HG03521 (cell line): ENCODE results near the gene PLK3.
"Not testable (repeated sequence)": the region's sequence is repeated elsewhere in the genome, so short reads cannot be mapped to it uniquely, and the experiment has no call there.

ENCODE experiments used
- ATAC-seq: cut with Tn5 transposase; IDR thresholded peaks from one replicate; pipeline ENCODE4 v1.9.1; 2021; ENCODE audit warnings: mild to moderate bottlenecking, moderate library complexity; ENCODE audit not compliant: unreplicated experiment

The PLK3 gene

DNA sequence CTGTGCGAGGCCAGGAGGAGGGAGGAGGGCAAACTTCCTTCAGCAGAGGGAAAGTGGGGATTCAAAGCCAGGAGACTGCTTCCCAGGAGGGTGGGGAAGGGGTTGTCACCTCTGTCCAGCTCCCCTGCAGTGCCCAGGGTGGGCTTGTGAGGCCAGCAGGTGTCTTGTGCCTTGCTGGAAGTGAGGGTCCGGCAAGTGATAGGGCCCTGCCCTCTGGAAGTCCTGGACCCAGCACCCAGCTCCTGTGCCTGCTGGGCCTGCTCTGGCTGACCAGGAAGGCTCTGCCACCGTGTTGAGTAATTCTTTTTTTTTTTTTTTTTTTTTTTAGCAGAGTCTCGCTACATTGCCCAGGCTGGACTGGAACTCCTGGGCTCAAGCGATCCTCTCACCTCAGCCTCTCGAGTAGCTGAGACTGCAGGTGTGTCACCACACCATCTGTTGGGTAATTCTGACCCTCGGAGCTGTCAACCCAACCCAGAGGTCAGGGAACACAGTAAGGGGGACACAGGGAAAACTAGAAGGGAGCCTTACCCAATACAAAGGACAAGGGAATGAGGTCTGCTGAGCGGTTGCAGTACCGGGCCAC lies 13.2 kb upstream of the PLK3 start:
- ATAC-seq = no peak

DNA sequence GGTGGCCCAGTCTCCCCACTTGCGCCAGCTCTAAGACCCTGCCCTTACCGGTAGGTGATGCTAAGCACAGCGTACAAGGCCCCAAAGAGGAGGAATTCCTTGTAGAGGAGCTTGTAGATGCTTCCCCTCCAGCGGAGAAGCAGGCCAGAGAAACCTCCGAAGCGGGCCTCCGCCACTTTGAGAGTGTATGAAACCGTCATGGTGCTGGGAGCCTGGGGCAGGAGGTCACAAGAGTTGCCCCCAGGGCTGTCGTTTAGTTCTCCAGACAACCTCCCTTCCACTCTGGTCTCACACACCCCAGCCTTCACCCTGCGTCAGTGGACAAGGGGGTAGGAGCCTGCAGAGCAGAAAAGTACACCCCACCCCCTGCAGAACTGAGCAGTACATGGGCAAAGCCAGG lies 12.7 kb upstream of the PLK3 start:
- no peak for ATAC-seq

DNA sequence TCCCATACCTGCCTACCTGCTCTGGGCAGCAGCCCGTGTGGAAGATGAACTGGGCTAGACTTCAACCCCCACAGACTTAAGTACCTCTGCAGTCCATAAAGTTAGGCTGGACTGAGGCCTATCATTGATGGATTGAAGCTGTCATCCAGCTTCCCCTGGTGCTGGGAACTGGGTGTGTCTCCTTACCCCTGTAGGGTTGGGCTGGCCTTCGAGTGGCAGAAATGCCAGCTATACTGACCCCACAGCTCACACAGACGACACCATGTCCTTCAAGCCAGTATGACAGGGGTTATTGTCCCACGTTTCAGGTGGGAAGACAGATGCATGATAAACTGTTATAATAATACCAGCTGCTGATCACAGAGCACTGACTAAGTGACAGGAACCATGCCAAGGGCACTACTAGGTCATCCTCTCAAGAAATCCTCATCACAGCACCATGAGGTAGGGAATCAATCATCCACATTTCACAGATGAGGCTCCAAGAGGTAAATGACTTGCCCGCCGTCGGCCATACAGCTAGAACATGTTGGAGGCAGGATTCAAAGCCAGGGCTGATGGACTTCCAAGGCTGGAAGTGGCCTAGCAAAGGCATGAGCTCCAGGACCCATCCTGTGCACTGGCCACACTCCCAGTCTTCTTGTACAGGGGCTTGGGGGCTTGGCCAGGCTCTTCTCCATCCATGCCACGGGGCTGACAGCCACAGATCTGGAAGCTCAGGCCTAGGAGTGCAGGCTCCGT lies 11.9 kb upstream of the PLK3 start, which contains the start of gene BEST4:
TSS of gene BEST4 (minus strand) at position 51 of the 741 bp plus-strand sequence. CDS start 465 bp downstream, outside the sequence.
- no peak for ATAC-seq

DNA sequence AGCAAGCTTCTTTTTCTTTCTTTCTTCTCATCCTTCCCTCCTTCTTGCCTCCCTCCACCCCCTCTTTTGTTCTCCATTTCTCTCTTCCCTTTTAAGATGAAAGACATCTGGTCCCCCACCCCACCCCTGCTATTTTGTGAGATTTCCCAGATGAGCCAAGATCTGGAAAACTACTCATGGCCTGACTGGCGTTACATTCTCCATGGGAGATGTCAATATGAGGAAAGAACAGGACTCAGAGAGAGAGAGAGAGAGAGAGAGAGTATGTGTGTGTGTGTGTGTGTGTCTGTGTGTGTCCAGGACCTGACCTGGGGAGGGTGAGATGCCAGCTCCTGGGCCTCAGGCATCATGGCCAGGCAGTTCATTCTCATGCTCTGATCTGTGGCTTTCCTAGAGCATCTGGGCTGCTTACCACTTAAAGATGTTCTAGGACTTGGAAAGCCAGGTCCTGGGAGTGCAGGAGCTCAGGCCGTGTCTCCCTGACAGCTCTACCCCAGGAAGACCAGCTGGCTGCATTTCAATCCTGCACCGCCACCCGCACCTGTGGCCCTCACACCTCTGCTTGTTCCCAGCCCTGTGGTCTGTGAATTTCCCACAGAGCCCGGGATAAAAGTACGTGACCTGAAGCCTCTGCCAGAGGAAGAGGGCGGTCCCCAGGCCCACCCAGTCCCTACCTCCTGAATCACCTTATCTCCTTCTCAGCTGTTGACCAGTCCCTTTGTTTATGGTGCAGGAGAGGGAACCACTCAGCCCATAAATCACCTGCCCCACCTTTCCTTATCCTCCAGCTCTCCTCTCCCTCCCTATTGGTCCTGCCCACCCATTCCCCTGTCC lies 9.0 kb upstream of the PLK3 start:
- ATAC-seq = no peak

DNA sequence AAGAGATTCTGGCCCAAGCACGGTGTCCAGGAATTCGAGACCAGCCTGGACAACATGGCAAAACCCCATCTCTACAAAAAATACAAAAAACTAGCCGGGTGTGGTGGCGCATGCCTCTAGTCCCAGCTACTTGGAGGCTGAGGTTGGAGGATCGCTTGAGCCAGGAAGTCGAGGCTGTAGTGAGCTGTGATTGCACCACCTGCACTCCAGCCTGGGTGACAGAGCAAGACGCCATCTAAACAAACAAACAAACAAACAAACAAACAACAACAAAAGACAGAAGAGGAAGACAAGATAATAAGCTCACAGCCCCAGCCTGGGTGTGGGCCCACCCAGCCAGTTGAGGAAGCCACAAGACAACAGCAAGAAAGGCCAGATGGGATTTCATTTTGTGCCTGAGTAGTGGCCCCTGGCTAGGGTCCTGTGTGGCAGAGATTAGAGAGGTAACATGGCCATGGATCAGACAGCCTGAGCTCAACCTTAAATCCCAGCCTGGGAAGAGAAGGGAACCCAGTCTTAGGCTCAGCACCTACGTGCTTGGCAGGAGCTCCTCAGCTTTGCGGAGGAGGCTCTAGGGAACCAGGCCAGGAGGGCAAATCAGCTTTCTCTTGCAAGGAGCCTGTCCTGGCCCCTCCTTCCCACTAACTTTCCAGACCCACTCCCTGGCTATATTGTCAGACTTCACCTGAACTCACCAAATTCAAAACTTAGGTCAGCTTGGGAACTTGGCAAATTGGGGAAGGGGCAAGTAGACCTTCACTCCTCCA lies 7.3 kb upstream of the PLK3 start:
- no peak for ATAC-seq

DNA sequence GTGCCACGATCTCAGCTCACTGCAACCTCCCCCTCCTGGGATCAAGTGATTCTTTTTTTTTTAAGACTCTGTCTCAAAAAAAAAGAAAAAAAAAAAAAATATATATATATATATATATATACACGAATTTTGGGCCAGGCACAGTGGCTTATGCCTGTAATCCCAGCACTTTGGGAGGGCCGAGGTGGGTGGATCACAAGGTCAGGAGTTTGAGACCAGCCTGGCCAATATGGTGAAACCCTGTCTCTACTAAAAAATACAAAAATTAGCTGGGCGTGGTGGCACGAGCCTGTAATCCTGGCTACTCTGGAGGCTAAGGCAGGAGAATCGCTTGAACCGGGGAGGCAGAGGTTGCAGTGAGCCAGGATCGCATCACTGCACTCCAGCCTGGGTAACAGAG lies 2.3 kb upstream of the PLK3 start:
- not testable (repeated sequence) for ATAC-seq

DNA sequence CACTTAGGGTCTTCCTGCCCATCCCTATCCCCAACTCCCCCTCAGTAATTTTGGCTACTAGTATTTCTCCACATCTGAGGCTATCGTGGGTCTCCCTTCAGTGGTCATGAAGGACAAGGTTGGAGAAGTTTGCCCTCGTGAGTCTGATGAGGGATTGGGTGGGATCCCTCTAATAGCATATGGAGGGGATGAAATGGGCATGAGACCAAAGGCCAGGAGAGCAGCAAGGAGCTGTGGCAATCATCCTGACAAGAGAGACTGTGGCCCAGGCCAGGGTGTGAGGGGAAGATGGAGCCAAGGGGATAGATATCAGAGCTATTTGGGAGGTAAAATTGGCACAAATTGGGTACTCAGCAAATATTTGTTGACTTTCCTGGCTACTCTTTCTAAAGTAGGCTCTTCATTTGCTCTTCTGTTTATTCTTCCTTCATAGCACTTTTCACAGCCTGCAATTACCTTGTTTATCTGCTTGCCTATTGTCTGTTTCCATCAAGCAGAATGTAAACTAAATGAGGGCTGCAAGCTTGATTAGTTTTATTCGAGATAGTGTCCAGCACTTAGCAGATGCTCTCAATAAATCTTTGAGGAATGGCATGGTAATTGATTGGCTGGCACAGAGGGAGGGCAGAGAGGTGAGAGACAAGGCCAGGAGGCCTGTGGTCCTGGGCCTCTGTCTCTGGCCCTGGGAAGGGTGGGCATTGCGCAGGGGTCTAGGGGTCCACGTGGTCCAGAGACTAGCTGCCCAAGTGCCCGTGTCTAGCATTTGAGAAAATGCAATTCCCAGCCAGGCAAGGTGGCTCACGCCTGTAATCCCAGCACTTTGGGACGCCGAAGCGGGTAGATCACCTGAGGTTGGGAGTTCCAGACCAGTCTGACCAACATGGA lies 1.5 kb upstream of the PLK3 start:
- ATAC-seq = no peak

DNA sequence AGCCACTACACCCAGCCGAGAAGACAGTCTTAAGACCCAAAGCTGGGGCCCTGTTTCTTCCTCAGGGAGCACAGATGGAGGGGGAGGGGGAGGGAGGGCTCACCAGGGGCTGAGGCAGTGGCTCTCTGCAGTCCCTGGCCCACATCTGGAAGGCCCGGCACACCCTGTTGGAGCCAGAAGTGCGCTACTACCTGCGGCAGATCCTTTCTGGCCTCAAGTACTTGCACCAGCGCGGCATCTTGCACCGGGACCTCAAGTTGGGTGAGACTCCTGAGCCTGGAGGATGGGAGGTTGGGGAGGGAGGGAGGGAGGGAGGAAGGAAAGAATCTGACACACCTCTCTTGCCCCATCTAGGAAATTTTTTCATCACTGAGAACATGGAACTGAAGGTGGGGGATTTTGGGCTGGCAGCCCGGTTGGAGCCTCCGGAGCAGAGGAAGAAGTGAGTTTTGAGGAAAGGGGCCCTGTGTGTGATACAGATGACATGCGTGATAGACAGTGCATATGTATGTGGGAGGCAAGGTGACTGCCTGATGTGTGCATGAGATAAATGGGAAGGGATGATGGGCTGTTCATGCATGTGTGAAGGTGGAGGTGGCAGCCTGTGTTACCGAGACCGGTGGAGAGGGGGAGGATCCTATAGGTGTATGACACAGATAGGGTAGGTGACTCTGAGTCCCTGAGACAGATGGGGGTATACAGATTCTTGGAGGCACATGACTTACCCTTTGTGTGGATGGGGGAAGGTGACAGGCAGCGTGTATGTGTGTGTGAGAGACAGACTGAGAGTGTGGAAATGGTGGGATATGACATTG lies 1.5 kb downstream of the PLK3 start:
- ATAC-seq = no peak

DNA sequence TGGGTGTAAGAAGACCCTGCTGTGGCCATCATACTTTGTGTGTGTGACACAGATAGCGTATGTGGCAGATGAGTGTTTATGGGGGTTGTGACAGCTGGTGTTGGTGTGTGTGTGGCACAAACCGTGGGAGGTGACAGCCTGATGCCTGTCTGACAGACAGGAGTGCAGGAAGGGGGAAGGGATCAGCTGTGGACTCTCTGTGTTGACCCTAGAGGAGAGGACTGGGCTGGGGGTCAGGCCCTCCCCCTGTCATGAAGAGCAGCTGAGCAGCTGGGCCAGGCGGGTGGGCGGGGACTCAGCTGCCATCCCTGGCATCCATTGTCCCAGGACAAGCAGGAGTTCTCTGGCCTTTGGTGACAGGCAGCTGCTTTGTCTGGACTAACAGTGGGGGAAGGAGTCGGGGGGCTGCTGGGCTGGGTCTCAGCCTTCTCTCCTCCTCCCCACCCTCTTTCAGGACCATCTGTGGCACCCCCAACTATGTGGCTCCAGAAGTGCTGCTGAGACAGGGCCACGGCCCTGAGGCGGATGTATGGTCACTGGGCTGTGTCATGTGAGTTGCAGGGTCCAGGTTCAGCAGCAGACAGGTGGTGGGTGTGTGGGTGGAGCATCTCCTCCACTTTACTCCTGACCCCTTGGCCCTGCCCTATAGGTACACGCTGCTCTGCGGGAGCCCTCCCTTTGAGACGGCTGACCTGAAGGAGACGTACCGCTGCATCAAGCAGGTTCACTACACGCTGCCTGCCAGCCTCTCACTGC lies 2.3 kb downstream of the PLK3 start:
- ATAC-seq = no peak

DNA sequence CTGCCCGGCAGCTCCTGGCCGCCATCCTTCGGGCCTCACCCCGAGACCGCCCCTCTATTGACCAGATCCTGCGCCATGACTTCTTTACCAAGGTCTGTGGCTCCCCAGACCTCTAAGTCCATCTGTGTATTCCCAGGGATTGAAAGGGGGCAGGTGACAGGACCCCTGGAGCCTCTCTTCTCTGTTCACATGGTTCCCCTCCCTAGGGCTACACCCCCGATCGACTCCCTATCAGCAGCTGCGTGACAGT lies 2.8 kb downstream of the PLK3 start:
- ATAC-seq = no peak

DNA sequence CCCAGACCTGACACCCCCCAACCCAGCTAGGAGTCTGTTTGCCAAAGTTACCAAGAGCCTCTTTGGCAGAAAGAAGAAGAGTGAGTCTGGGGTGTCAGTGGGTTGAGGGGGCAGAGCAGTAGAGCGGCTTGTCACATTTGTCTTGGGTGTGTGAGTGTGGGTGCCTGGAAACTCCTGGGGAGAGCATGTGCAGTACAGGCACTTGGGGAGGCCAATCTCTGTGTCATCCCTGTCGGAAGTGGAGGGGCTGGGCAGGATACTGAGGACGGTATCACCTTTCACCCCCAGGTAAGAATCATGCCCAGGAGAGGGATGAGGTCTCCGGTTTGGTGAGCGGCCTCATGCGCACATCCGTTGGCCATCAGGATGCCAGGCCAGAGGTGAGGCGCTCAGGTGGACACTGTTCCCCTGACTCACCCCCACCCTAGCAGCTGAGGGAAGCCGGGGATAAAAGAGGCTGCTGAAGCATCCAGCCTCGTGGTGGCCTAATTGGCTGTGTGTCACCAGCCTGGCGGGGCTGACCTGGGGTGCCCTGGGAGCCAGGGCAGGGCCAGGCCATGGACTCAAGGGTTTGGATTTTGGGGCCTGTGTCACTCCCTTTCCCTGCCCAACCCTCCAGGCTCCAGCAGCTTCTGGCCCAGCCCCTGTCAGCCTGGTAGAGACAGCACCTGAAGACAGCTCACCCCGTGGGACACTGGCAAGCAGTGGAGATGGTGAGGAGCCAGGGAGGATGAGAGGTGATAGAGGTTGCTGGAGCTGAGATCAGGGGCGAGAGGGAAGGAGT lies 3.3 kb downstream of the PLK3 start:
- ATAC-seq = no peak

DNA sequence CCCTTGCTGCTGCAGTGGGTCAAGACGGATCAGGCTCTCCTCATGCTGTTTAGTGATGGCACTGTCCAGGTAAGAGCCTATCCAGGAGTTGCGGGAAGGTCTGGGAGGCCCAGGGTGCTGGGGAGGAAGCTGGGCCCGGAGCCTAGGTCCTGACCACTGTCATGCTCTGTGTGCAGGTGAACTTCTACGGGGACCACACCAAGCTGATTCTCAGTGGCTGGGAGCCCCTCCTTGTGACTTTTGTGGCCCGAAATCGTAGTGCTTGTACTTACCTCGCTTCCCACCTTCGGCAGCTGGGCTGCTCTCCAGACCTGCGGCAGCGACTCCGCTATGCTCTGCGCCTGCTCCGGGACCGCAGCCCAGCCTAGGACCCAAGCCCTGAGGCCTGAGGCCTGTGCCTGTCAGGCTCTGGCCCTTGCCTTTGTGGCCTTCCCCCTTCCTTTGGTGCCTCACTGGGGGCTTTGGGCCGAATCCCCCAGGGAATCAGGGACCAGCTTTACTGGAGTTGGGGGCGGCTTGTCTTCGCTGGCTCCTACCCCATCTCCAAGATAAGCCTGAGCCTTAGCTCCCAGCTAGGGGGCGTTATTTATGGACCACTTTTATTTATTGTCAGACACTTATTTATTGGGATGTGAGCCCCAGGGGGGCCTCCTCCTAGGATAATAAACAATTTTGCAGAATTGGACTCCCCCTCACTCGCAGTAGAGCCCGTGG lies 5.3 kb downstream of the PLK3 start:
- ATAC-seq = no peak

DNA sequence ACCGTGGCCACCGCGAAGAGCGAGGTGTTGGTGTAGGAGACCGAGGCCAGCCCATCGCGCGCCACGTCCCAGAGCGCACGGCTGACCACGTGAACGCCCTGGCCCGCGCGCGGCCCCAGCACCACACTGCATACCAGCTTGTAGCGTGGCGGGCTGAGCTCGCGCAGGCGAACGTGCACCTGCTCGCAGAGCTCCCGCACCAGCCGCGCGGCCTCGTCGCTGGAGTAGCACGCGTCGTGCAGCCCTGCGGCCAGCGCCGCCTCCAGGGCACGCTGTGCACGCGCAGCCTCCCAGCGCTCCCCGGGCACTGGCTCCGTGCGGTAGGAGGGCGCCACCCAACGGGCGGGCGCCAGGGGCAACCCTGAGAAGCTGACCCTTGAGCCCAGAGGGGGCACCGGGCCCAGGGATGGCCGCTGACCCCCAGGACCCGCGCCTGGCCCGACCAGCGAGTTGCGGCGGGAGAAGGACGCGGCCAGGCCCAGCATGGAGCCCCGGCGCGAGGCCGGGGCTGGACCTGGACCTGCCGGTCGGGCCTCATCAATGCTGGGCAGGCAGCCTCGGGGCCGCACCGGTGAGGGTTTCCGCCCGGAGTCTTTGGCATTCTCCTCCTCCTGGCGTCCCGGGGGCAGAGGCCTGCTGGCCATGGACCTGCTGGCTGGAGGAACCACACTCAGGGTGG lies 6.0 kb downstream of the PLK3 start:
- no peak for ATAC-seq

DNA sequence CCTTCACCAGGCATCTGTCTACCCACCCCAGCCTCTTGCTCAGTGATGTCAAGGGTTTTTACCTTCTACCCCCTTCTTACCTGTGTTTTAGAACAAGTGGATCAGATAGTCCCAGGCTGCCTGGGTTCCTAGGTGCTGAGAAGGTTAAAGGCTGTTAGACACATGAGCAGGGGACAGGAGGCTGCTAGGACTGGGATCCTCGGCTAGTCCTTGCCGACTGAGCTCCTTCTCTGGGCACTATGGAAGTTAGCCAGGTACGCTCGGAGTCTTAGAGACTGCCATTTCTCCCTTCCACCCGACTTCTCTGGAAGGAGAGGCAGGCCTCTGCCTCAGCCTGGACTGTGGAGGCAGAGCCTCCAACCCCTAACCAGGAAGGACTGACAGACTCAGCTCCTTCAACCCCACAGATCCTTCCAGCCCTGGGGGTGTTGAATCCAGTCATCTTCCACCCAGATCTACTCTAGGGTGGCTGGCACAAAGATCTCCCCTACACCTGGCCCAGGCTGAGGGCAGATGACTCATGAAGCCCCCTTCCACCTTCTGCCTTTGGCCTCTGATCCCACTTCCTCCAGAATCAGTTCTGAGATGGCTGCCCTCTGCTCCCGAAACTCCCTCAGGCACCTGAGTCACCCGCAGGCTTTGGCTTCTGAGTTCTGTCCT lies 6.7 kb downstream of the PLK3 start, which contains the start of gene DYNLT4:
TSS of gene DYNLT4 (minus strand) at position 648 of the 660 bp plus-strand sequence. CDS start 683 bp downstream, outside the sequence.
- no peak for ATAC-seq

DNA sequence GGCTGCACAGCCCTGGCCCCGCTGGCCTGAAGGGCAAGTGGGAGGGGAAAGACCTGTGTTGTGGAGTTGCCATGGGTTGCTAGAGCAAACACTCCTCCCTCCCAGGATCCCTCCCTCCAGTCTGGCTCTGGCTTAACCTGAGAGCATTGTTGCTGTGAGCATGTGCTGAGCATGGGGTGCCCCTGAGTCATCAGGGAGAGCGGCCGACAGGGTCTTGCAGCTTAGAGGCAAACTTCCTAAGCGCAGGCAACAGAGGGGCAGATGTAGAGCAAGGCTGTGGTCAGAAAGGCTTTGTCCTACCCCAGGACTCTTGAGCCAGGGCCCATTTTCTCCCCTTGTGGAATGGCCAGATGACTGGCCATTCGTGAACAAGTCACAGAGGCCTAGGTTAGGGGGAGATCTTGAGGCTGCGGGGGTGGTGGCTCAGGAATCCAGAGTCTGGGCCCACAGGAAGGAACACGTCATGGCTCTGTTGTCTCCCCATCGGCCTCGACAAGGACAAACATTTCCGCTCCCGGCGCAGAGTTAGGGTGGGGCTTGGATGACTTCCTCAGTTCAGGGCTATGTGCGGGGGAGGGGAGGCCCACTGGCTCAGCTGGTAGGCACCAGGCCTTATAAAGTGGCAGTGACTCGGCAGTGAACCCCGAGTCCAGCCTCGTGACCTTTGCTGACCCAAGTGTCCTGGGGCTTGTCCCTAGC lies 7.3 kb downstream of the PLK3 start:
- peak; percentile 29 for ATAC-seq
